ENCODE results near the gene LZIC.

The LZIC gene

GRCh38 chr1:9942939-9943788 lies at the start of gene LZIC, which contains the start of gene NMNAT1:
Gene LZIC (minus strand): TSS chr1:9943391. CDS start chr1:9936619, 6,772 bp downstream.
Gene NMNAT1 (plus strand): TSS chr1:9943475. CDS start chr1:9972074, 28,599 bp downstream.
- no peak for TF ChIP-seq CTCF (IDR thresholded peaks at IDR 0.05; ENCODE audit: low read depth, low read length)
- DNase-seq (ENCODE audit: low read depth in 2 of 2), result peak; percentile 96
- peak within 1 kb of the TSS; percentile 67 to 80 for H3K4me3 ChIP-seq (replicated peaks in 1 of 2; ENCODE audit: low read depth in 2 of 2, low read length in 2 of 2)

GRCh38 chr1:9992910-9993309 lies 49.7 kb upstream of the LZIC start:
- H3K4me3 ChIP-seq (replicated peaks in 1 of 2; ENCODE audit: low read depth in 2 of 2, low read length in 2 of 2), result no peak overlapping the region
- no peak for TF ChIP-seq CTCF (IDR thresholded peaks at IDR 0.05; ENCODE audit: low read depth, low read length)
- DNase-seq (ENCODE audit: low read depth in 2 of 2), result no peak

- no peak for TF ChIP-seq CTCF (IDR thresholded peaks at IDR 0.05; ENCODE audit: low read depth, low read length)
- peak; percentile 54 to 87 for DNase-seq (ENCODE audit: low read depth in 2 of 2)
- H3K4me3 ChIP-seq (replicated peaks in 1 of 2; ENCODE audit: low read depth in 2 of 2, low read length in 2 of 2), result no peak overlapping the region
Observed at GRCh38 chr1:9990944-9991343, 47.8 kb upstream of the LZIC start.

GRCh38 chr1:9989773-9990172 lies 46.6 kb upstream of the LZIC start:
- TF ChIP-seq CTCF (IDR thresholded peaks at IDR 0.05; ENCODE audit: low read depth, low read length), result no peak
- DNase-seq (ENCODE audit: low read depth in 2 of 2), result no peak
- no peak overlapping the region for H3K4me3 ChIP-seq (replicated peaks in 1 of 2; ENCODE audit: low read depth in 2 of 2, low read length in 2 of 2)

GRCh38 chr1:9985001-9985400 lies 41.8 kb upstream of the LZIC start:
- no peak for DNase-seq (ENCODE audit: low read depth in 2 of 2)
- no peak for TF ChIP-seq CTCF (IDR thresholded peaks at IDR 0.05; ENCODE audit: low read depth, low read length)

GRCh38 chr1:9984253-9984652 lies 41.1 kb upstream of the LZIC start:
- TF ChIP-seq CTCF (IDR thresholded peaks at IDR 0.05; ENCODE audit: low read depth, low read length), result no peak
- no peak for DNase-seq (ENCODE audit: low read depth in 2 of 2)
- no peak overlapping the region for H3K4me3 ChIP-seq (replicated peaks in 1 of 2; ENCODE audit: low read depth in 2 of 2, low read length in 2 of 2)

More at GRCh38 chr1:9985001-9985400, 41.8 kb upstream of the LZIC start:
- H3K4me3 ChIP-seq (replicated peaks in 1 of 2; ENCODE audit: low read depth in 2 of 2, low read length in 2 of 2), result no peak overlapping the region

All from cardiac fibroblast (primary cell).